Ramos (cell line): ENCODE data around the gene GRM4.

Experiments
- in situ Hi-C: fragments of 300-500 bp; cut with MboI; formaldehyde crosslinking; loops from one replicate; pipeline ENCODE4 v1.14.3; 2022; ENCODE audit warnings: low sequenced_read_pairs; ENCODE audit not compliant: unreplicated experiment

Gene GRM4

GRCh38 chr6:34015586-34015985, 130.3 kb downstream of the GRM4 start:
- in situ Hi-C loops: no loop called here

GRCh38 chr6:34011264-34011663, 134.6 kb downstream of the GRM4 start:
- in situ Hi-C loops: no loop called here

DNA sequence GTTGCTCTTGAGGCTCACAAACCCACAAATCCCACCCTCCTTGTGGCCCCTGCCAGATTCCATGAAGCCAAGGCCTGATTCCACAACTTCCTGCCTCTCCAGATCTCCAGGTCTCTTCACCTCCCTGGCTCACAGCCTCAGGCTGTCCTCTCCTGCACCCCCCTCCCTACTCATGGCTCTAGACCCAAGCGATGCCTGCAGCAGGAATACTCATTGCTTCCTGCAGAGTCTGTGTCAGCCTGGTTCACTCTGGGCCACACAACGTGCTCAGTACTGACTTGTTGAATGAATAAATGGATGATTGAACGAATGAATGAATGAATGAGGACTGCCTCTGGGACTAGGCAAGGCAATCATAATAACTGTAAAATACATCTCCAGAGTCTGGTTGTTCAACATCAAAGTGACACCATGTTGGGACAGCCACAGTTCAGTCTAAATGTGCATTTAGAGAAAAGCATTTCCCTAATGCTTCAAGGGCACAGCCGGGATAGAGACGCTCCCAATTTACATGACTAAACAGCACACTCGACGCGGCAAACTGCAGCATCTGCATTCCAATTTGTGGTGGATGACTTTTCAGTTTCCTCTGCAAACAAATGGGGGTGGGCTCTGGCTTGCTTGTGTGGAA, 139.9 kb downstream of the GRM4 start:
- in situ Hi-C loops: no loop called here

DNA sequence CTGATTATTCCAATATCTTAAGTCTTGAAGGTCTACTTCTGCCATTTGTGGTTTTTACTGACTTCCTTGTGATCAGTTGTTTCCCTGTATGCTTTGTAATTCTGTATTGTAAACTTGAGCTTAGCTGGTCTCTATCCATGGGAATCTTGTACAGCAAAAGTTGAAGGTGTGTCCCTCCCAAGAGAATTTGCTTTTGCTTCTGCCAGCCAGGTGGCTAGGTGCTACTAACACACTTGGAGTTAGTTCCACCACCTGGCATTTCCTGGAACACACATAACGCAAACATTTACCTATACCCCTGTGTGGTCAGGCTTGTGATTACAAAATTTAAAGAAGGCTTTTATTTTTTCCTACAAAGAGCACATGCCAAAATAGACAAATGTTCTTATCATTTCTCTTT, 141.2 kb downstream of the GRM4 start:
- in situ Hi-C loops: no loop called here

GRCh38 chr6:34003962-34004361, 141.9 kb downstream of the GRM4 start:
- in situ Hi-C loops: no loop called here

DNA sequence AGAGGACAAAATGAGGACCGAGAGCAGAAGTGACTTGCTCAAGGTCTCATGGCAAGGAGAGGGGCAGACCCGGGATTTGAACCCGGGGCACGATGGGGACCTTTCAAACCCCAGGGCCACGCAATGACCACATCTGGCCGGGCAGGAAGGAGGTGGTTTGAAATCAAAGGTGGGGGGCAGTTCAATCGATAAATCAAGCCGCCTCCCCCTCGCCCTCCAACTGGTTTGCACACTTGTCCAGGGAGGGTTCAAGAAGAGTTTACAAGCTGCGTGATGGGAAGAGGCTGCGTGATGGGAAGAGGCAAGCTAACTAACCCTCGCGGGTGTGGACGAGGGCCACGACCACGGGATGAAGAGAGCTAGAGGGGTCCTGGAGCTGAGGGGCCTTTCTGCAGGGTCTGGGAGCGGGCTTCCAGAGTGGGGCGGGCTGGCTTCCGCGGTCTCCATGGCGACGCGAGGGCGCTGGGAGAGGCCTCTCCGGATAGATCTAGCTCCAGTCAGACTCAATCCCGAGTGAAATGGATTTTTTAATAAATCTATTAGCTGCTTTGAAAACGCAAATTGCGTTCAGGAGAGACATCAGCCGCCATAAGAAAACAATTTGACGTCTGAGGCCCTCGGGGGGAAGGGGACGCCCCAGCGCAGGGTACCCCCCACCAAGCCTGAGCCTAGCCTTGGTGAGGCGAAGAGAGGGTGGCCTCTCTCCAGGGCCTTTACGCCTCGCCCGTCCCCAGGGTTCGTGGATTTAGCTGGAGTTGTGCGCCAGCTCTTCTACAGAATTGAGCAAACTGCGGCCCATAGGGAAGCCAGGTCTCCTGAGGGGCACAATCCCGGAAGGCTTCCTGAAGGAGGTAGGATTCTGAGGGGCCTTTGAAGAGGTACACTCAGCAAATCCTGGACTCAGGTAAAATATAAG, 143.9 kb downstream of the GRM4 start:
- in situ Hi-C loops: no loop called here

DNA sequence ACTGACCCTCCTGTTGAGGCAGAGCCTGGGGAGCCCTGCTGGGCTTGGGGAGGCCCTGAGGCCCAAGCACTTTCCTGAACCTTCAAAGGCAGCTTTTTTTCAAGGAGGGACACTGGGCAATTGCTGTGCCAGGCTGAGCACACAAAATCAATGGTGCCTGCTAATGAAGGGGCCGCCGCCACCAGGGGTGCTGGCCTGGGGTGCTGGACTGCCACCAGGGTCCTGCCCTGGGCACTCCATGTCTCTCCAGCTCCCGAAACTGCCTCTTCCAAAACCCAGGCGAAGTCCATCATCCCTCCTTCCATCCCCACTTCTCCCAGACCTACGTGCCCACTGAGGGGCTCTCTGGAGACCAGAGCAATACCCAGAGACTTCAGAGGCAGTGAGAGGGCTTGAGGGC, 145.6 kb downstream of the GRM4 start:
- in situ Hi-C loops: no loop called here

DNA sequence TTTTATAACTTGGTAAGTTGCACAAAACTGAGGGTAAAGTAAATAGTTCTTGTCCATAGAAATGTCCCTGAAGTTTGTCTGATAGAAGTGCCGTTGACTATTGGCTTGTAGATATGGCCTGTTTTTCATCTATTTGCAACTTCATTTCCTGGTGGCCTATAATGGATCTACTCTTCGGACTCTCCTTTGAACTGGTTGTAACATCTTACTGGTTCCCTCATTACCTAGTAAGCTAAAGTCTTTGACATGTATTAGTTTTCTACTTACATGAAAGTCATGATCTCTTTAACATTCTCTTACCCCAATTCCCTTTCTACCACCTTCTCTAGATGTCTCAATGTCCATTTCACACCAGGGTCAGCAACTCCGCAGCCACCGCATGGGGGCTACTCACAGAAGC, 146.3 kb downstream of the GRM4 start:
- in situ Hi-C loops: no loop called here

DNA sequence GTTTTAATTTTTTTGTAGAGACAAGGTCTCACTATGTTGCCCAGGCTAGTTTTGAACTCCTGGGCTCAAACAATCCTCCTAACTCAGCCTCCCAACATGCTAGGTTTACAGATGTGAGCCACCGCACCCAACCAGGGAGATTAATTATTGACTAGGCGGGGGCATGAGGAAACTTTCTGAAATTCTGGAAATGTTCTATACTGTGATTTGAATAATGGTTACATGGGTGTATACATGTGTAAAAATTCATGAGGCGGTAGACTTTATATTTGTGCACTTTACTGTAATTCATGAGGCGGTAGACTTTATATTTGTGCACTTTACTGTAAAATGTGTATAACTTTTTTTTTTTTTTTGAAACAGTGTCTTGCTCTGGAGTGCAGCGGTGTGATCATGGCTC, 147.2 kb downstream of the GRM4 start:
- in situ Hi-C loops: no loop called here

GRCh38 chr6:33997265-33997664, 148.6 kb downstream of the GRM4 start:
- in situ Hi-C loops: no loop called here

DNA sequence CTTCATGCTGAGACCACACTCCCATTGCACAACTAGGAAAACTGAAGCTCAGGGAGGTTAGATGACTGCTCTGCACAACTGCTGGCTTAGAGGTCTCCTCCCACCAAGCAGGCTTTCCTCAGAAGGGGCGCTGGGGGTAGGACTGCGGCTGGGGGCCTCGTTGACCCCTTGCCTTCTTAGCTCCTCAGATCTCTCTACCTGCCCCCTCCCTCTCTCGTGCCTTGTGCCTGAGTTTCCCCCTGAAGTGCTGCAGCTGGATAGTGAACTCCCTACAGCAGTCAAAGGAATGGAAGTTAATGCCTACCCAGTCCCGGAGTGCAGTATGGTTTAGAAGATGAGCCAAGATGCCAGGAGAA, 149.8 kb downstream of the GRM4 start:
- in situ Hi-C loops: no loop called here

DNA sequence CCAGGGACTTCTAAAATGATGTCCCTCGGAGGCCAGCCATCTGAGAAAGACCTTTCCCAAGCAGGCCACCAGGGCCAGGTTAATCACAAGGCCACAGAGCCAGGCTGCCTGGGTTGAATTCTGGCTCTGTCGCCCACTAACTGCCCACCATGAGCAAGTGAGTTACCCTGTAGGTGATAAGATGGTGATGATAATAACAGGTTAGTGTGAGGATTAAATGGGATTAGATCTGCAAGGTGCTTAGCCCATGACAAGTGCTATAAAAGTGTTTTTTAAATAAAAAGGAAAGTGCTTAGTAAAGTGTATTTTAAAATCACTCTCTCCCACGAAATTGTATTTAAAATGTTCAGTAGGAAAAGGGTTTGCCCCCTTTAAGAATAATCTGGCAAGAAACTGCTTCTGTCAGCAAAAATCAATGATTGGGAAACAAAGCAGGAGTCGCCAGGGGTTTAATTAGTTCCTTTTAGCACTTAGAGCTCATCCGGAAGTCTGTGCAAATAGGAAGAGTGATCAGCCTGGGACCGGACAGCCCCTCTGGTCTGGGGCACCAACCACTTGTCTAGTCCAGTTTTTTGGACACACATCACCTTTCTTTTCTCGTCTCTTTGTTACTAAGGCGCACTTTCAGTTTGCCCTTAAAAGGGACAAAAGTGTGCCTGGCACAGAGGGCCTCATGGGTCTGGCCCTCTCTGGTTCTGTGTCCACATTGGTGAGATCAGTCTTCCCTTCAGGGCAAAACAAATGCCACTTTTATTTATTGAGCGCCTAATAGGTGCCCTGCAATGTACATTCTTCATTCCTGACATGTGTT, 150.4 kb downstream of the GRM4 start:
- in situ Hi-C loops: no loop called here

- in situ Hi-C loops: no loop called here
Observed at GRCh38 chr6:33994472-33995308, 151.2 kb downstream of the GRM4 start.

- in situ Hi-C loops: no loop called here
Observed at GRCh38 chr6:33993653-33994471, 152.0 kb downstream of the GRM4 start.

DNA sequence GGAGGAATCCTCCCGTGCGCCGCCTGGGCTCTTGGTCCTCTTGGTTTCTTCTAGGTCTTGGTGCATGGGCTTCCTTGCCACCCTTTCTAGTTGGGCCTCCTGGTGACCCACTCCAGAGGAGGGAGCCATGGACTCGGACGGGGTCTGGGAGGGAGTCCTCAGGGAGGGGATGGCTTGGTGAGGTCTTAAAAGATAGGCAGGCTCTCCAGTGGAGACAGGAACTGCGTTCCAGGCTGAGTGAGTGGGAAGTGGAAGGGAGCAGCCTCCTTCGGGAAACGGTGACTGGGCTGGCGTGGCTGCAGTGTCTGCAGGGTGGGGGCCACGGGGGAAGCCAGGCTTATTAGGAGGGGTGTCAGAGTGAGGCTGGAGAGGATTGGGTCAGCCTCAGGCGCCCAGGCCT, 152.8 kb downstream of the GRM4 start:
- in situ Hi-C loops: no loop called here

DNA sequence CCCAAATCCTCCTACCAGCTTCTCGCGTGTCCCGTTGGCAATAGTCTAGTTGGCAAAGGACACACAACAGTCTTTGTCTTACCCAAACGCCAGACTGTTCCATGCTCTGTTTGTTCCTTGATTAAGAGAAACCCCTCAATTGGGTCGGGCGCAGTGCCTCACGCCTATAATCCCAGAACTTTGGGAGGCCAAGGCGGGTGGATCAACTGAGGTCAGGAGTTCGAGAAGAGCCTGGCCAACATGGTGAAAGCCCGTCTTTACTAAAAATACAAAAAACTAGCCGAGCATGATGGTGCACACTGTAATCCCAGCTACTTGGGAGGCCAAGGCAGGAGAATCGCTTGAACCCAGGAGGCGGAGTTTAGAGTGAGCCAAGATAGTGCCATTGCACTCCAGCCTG, 153.7 kb downstream of the GRM4 start:
- in situ Hi-C loops: no loop called here

- in situ Hi-C loops: no loop called here
Observed at GRCh38 chr6:33991610-33992009, 154.3 kb downstream of the GRM4 start.

DNA sequence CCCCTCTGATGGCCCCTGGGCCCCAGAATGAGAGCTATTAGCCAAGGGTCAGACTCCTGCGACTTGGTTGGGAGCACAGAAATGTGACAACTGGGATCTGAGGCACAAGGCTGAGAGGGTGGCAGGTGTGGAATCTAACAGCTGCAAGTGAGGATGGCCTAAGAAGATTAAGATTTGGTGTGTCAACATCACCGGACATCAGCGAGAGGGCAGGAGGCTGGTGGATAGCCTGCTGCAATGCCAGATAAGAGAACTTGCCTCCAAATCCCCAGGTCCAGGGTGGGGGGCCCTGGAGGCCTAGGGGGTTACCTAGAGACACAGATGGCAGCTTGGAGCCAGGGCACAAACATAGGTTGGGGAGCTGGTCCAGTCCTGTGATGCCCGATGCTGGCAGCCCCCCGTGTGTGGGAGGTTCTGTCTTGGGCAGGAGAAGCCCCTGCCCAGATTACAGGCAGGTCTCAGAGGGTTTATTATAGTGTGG, 155.8 kb downstream of the GRM4 start:
- in situ Hi-C loops: no loop called here
